ENCODE measurements around the gene SDK1. TPM values are rescaled to one million over a fixed set of nuclear protein-coding genes. Genes with fewer than 3 reads are reported as not detected.

Gene SDK1
- total RNA-seq, 1 donor from 2014 or later: 0.26 TPM

DNA sequence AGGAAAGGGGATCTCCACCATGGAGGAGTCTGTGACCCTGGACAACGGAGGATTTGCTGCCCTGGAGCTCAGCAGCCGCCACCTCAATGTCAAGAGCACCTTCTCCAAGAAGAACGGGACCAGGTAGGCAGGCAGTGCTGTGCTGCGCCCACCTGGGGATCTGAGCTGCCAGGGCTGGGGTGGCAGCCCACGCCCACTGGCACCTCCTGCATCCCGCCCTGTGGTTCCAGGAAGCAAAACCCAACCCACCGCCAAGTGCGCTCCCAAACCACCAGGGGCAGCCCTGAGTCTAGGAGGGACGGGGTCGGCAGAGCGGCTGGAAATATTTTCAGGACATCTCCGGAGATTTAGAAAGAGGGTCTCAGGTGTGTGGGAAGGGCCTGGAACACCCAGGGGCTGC, 940.7 kb downstream of the SDK1 start:
- no peaks in the 10 kb centered on the region for H3K36me3 ChIP-seq (ENCODE audit: control insufficient read depth, insufficient read depth, low read length)
- no peak for FAIRE-seq
- TF ChIP-seq, protein P1, sequence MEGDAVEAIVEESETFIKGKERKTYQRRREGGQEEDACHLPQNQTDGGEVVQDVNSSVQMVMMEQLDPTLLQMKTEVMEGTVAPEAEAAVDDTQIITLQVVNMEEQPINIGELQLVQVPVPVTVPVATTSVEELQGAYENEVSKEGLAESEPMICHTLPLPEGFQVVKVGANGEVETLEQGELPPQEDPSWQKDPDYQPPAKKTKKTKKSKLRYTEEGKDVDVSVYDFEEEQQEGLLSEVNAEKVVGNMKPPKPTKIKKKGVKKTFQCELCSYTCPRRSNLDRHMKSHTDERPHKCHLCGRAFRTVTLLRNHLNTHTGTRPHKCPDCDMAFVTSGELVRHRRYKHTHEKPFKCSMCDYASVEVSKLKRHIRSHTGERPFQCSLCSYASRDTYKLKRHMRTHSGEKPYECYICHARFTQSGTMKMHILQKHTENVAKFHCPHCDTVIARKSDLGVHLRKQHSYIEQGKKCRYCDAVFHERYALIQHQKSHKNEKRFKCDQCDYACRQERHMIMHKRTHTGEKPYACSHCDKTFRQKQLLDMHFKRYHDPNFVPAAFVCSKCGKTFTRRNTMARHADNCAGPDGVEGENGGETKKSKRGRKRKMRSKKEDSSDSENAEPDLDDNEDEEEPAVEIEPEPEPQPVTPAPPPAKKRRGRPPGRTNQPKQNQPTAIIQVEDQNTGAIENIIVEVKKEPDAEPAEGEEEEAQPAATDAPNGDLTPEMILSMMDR (IDR thresholded peaks at IDR 0.05; ENCODE audit: insufficient read depth, low read length, severe bottlenecking): no peak
- DNase-seq (ENCODE audit: low read depth): no peak
- H3K27me3 ChIP-seq (ENCODE audit: control insufficient read depth, insufficient read depth, low read length): no peaks in the 10 kb centered on the region
- no peak overlapping the region for H3K4me3 ChIP-seq (ENCODE audit: low read depth, low read length)

GRCh38 chr7:4242706-4243105, 941.7 kb downstream of the SDK1 start:
- no peak for FAIRE-seq
- TF ChIP-seq, protein P1 (IDR thresholded peaks at IDR 0.05; ENCODE audit: insufficient read depth, low read length, severe bottlenecking): no peak
- no peak overlapping the region for H3K4me3 ChIP-seq (ENCODE audit: low read depth, low read length)
- DNase-seq (ENCODE audit: low read depth): no peak
- no peaks in the 10 kb centered on the region for H3K27me3 ChIP-seq (ENCODE audit: control insufficient read depth, insufficient read depth, low read length)
- no peaks in the 10 kb centered on the region for H3K36me3 ChIP-seq (ENCODE audit: control insufficient read depth, insufficient read depth, low read length)

DNA sequence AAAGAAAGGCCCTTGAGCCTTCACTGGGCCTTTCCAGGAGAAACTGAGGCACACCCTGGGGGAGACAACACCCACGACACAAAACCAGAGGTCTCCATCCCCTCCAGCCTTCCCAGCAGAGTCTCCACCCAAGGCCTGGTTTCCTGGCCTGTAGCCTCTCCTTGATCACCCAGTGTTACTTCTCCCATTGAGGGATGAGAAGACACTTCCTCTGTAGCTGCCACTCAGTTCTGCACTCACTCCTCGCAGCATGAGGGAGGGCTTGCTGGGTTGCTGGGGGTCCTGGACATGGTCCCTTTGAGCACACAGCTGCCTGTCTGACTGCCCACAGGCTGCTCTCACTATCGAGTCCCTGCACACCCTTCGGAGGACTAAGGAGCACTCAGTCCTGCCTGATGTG, 943.0 kb downstream of the SDK1 start:
- Histone ChIP-seq H3K36me3 (ENCODE audit: control insufficient read depth, insufficient read depth, low read length) (no peaks in the 10 kb centered on the region), H3K4me3 (ENCODE audit: low read depth, low read length) (no peak overlapping the region), H3K27me3 (ENCODE audit: control insufficient read depth, insufficient read depth, low read length) (no peaks in the 10 kb centered on the region)
- no peak for DNase-seq (ENCODE audit: low read depth)
- TF ChIP-seq, protein P1 (IDR thresholded peaks at IDR 0.05; ENCODE audit: insufficient read depth, low read length, severe bottlenecking): no peak
- FAIRE-seq: no peak

GRCh38 chr7:4244635-4245034, 943.6 kb downstream of the SDK1 start:
- TF ChIP-seq, protein P1 (IDR thresholded peaks at IDR 0.05; ENCODE audit: insufficient read depth, low read length, severe bottlenecking): no peak
- FAIRE-seq (no peak), DNase-seq (ENCODE audit: low read depth) (no peak)
- H3K4me3 ChIP-seq (ENCODE audit: low read depth, low read length): no peak overlapping the region
- no peaks in the 10 kb centered on the region for H3K27me3 ChIP-seq (ENCODE audit: control insufficient read depth, insufficient read depth, low read length)
- no peaks in the 10 kb centered on the region for H3K36me3 ChIP-seq (ENCODE audit: control insufficient read depth, insufficient read depth, low read length)

- FAIRE-seq: no peak
- Histone ChIP-seq H3K36me3 (ENCODE audit: control insufficient read depth, insufficient read depth, low read length) (no peaks in the 10 kb centered on the region), H3K27me3 (ENCODE audit: control insufficient read depth, insufficient read depth, low read length) (no peaks in the 10 kb centered on the region), H3K4me3 (ENCODE audit: low read depth, low read length) (no peak overlapping the region)
- TF ChIP-seq, protein P1 (IDR thresholded peaks at IDR 0.05; ENCODE audit: insufficient read depth, low read length, severe bottlenecking): no peak
- no peak for DNase-seq (ENCODE audit: low read depth)
These were observed 944.2 kb downstream of the SDK1 start for GRCh38 chr7:4245135-4245865.
